ENCODE measurements around the gene DAW1.
"Not testable (repeated sequence)": the region's sequence is repeated elsewhere in the genome, so short reads cannot be mapped to it uniquely, and the experiment has no call there.

DAW1 gene

GRCh38 chr2:227829337-227829736 is 42.1 kb upstream of the DAW1 start:
- H3K27me3 ChIP-seq (ENCODE audit: insufficient read depth, low read depth), result no peaks in the 10 kb centered on the region

DNA sequence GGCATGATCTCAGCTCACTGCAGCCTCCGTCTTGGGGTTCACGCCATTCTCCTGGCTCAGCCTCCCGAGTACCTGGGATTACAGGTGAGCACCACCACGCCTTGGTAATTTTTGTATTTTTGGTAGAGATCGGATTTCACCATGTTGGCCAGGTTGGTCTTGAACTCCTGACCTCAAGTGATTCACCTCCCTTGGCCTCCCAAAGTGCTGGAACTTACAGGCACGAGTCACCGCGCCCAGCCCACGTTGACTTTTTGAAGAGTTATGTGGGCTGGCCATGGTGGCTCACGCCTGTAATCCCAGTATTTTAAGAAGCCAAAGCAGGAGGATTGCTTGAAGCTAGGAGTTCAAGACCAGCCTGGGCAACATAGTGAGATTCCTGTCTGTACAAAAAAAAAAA is 37.0 kb upstream of the DAW1 start:
- TF ChIP-seq CTCF (conservative IDR thresholded peaks at IDR 0.05; ENCODE audit: low read depth, low read length), result no peak
- Histone ChIP-seq H4K20me1 (ENCODE audit: insufficient read depth) (no peaks in the 10 kb centered on the region), H3K79me2 (ENCODE audit: insufficient read depth, low read depth) (no peaks in the 10 kb centered on the region), H3K4me3 (IDR thresholded peaks at IDR 0.05; ENCODE audit: insufficient read depth, low read depth, low read length) (no peak overlapping the region), H3K4me2 (no peak overlapping the region), H2AFZ (ENCODE audit: low read depth) (no peak overlapping the region), H3K36me3 (ENCODE audit: insufficient read depth) (no peaks in the 10 kb centered on the region), H3K27ac (no peak overlapping the region), H3K9ac (no peak overlapping the region), H3K27me3 (ENCODE audit: insufficient read depth, low read depth) (no peaks in the 10 kb centered on the region), H3K4me1 (ENCODE audit: low read depth, poor library complexity, severe bottlenecking) (no peaks in the 10 kb centered on the region)

More at GRCh38 chr2:227829337-227829736, 42.1 kb upstream of the DAW1 start:
- no peak overlapping the region for H3K9ac ChIP-seq
- H3K4me1 ChIP-seq (ENCODE audit: low read depth, poor library complexity, severe bottlenecking), result no peaks in the 10 kb centered on the region
- H3K4me2 ChIP-seq, result no peak overlapping the region
- no peak overlapping the region for H2AFZ ChIP-seq (ENCODE audit: low read depth)
- no peak overlapping the region for H3K4me3 ChIP-seq (IDR thresholded peaks at IDR 0.05; ENCODE audit: insufficient read depth, low read depth, low read length)
- no peaks in the 10 kb centered on the region for H3K36me3 ChIP-seq (ENCODE audit: insufficient read depth)
- TF ChIP-seq CTCF (conservative IDR thresholded peaks at IDR 0.05; ENCODE audit: low read depth, low read length), result no peak
- no peaks in the 10 kb centered on the region for H3K79me2 ChIP-seq (ENCODE audit: insufficient read depth, low read depth)
- no peak overlapping the region for H3K27ac ChIP-seq
- no peaks in the 10 kb centered on the region for H4K20me1 ChIP-seq (ENCODE audit: insufficient read depth)

DNA sequence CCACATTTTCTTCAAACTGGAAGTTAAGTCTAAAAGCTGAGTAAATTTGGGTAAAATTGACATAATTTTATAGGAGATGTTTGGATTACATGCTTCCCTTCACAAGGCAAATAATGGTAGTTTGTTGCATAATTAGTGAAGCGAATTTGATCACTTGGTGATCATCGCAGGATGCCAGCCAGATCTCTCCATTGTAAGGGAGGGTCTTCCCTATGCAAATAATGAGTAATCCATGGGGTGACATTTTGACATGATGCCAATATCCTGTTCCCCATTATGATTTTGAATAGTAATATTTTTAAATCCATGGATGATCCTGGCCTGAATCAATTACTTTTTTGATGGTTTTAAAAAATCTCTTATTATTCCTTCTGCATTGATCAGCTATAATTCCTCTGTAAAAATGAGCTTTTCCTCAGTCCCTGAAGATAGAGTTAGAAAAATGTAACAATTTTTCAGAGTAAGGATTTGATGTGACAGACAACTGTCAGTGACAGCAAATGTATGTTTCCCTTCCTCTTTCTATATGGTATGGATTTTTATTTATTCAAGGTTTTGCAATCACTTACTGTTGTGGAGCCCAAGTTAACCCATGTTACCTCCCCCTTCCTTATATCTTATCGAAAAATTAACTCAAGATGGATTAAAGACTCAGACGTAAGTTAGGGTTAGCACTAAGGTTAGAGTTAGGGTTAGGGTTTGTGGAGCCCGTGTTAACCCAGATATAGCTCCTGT is 36.3 kb upstream of the DAW1 start:
- no peak for TF ChIP-seq CTCF (conservative IDR thresholded peaks at IDR 0.05; ENCODE audit: low read depth, low read length)
- Histone ChIP-seq H2AFZ (ENCODE audit: low read depth) (no peak overlapping the region), H3K9ac (no peak overlapping the region), H3K4me1 (ENCODE audit: low read depth, poor library complexity, severe bottlenecking) (no peaks in the 10 kb centered on the region), H3K27me3 (ENCODE audit: insufficient read depth, low read depth) (no peaks in the 10 kb centered on the region), H3K79me2 (ENCODE audit: insufficient read depth, low read depth) (no peaks in the 10 kb centered on the region), H3K4me2 (no peak overlapping the region), H3K4me3 (IDR thresholded peaks at IDR 0.05; ENCODE audit: insufficient read depth, low read depth, low read length) (no peak overlapping the region), H4K20me1 (ENCODE audit: insufficient read depth) (no peaks in the 10 kb centered on the region), H3K36me3 (ENCODE audit: insufficient read depth) (no peaks in the 10 kb centered on the region), H3K27ac (no peak overlapping the region)

GRCh38 chr2:227839339-227840129 is 31.9 kb upstream of the DAW1 start:
- not testable (repeated sequence) for H3K4me3 ChIP-seq (IDR thresholded peaks at IDR 0.05; ENCODE audit: insufficient read depth, low read depth, low read length); H3K27me3 ChIP-seq (ENCODE audit: insufficient read depth, low read depth); H3K79me2 ChIP-seq (ENCODE audit: insufficient read depth, low read depth); H3K4me2 ChIP-seq; H3K36me3 ChIP-seq (ENCODE audit: insufficient read depth); H2AFZ ChIP-seq (ENCODE audit: low read depth); H4K20me1 ChIP-seq (ENCODE audit: insufficient read depth); H3K27ac ChIP-seq; H3K9ac ChIP-seq; H3K4me1 ChIP-seq (ENCODE audit: low read depth, poor library complexity, severe bottlenecking)

- no peak overlapping the region for H3K27ac ChIP-seq
- H3K27me3 ChIP-seq (ENCODE audit: insufficient read depth, low read depth), result no peaks in the 10 kb centered on the region
- no peaks in the 10 kb centered on the region for H3K79me2 ChIP-seq (ENCODE audit: insufficient read depth, low read depth)
- no peak for TF ChIP-seq CTCF (conservative IDR thresholded peaks at IDR 0.05; ENCODE audit: low read depth, low read length)
- no peak overlapping the region for H3K4me3 ChIP-seq (IDR thresholded peaks at IDR 0.05; ENCODE audit: insufficient read depth, low read depth, low read length)
- no peak overlapping the region for H2AFZ ChIP-seq (ENCODE audit: low read depth)
- H3K36me3 ChIP-seq (ENCODE audit: insufficient read depth), result no peaks in the 10 kb centered on the region
- no peaks in the 10 kb centered on the region for H3K4me1 ChIP-seq (ENCODE audit: low read depth, poor library complexity, severe bottlenecking)
- H4K20me1 ChIP-seq (ENCODE audit: insufficient read depth), result no peaks in the 10 kb centered on the region
- H3K9ac ChIP-seq, result no peak overlapping the region
- no peak overlapping the region for H3K4me2 ChIP-seq
Observed at GRCh38 chr2:227846831-227847230, 24.6 kb upstream of the DAW1 start.

Measured in KMS-11 (cell line).